Type B pancreatic cell (in vitro differentiated cells): ENCODE results near the gene ITPR2. TPM values are rescaled to one million over a fixed set of nuclear protein-coding genes. Genes with fewer than 3 reads are reported as not detected.

Source experiments
- DNase-seq: peaks from one replicate; pipeline ENCODE4 v3.0.0; 2021; ENCODE audit warnings: mixed read lengths; ENCODE audit not compliant: unreplicated experiment; ENCODE audit errors: extremely low spot score
- H3K27ac Mint-ChIP-seq: 2 replicates; pipeline ENCODE4 v1.8.0; 2021; ENCODE audit warnings: mild to moderate bottlenecking, mixed read lengths
- H3K27me3 Mint-ChIP-seq: 2 replicates; pipeline ENCODE4 v1.8.0; 2021; ENCODE audit warnings: mixed read lengths
- H3K36me3 Mint-ChIP-seq: 2 replicates; pipeline ENCODE4 v1.8.0; 2021; ENCODE audit warnings: mixed read lengths
- H3K4me1 Mint-ChIP-seq: one replicate; pipeline ENCODE4 v1.8.0; 2021; ENCODE audit warnings: mixed read lengths; ENCODE audit not compliant: unreplicated experiment
- H3K4me3 Mint-ChIP-seq: 2 replicates; pipeline ENCODE4 v1.8.0; 2021; ENCODE audit warnings: mild to moderate bottlenecking, mixed read lengths
- H3K9me3 Mint-ChIP-seq: 2 replicates; pipeline ENCODE4 v1.8.0; 2021; ENCODE audit warnings: mixed read lengths
- total RNA-seq: library from RNA; stranded (reverse); gene quantifications from 2 replicates; pipeline ENCODE4 v1.2.1, GENCODE V29; 2021; ENCODE audit warnings: low replicate concordance
- TF ChIP-seq, protein P1 (sequence below): fragments of 200-600 bp; sonication (generic); conservative IDR thresholded peaks from 2 replicates; pipeline ENCODE4 v1.5.0; 2021; ENCODE audit warnings: antibody characterized with exemption, mild to moderate bottlenecking

The ITPR2 gene
- total RNA-seq, 1 donor from 2014 or later: 33.7 TPM

DNA sequence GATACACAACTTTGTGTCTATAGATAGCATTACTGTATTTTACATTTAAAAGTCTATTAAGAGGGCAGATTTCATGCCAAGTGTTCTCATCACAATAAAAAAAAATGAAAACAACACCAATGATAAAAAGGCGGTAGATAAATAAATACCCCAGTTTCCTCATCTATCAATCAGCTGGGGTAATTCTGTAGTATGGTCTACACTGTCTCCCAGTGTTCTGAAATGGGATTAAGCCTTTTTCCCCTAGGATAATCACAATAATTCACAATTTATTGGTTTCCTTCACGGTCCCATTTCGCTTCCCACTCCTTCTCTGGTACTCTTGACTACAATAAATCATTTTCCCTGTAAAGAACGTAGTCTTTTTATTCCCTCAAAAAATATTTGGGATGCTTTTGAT, 523.4 kb downstream of the ITPR2 start:
- Mint-ChIP-seq H3K36me3 (peaks cover 5% of the 10 kb centered on the region), H3K9me3 (peaks cover 13% of the 10 kb centered on the region), H3K4me1 (no peaks in the 10 kb centered on the region), H3K27ac (no peak overlapping the region), H3K4me3 (no peak overlapping the region), H3K27me3 (no peaks in the 10 kb centered on the region)
- TF ChIP-seq, protein P1, sequence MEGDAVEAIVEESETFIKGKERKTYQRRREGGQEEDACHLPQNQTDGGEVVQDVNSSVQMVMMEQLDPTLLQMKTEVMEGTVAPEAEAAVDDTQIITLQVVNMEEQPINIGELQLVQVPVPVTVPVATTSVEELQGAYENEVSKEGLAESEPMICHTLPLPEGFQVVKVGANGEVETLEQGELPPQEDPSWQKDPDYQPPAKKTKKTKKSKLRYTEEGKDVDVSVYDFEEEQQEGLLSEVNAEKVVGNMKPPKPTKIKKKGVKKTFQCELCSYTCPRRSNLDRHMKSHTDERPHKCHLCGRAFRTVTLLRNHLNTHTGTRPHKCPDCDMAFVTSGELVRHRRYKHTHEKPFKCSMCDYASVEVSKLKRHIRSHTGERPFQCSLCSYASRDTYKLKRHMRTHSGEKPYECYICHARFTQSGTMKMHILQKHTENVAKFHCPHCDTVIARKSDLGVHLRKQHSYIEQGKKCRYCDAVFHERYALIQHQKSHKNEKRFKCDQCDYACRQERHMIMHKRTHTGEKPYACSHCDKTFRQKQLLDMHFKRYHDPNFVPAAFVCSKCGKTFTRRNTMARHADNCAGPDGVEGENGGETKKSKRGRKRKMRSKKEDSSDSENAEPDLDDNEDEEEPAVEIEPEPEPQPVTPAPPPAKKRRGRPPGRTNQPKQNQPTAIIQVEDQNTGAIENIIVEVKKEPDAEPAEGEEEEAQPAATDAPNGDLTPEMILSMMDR: no peak
- no peak for DNase-seq

DNA sequence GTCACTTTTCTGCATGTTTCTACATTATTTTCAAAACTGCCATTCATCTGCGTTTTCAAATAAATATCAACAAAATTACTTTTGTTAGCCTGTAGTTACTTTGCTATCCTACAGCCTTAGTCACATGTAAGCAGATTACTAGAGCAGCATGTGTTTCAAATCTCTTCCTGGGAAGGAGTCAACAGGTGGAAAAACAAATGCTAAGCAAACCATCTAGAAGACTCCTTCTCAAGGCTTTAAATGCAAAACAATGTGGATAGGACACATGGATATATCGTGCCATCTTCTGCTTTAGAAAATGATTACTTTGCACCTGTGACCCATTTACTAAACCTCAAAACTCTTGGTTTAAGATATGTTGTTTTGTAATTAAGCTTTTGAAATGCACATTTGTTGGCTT, 528.7 kb downstream of the ITPR2 start:
- TF ChIP-seq, protein P1: no peak
- Mint-ChIP-seq H3K36me3 (no peaks in the 10 kb centered on the region), H3K27me3 (peaks cover 3% of the 10 kb centered on the region), H3K4me1 (no peaks in the 10 kb centered on the region), H3K27ac (no peak overlapping the region), H3K4me3 (no peak overlapping the region), H3K9me3 (no peaks in the 10 kb centered on the region)
- DNase-seq: no peak

- Mint-ChIP-seq H3K27ac (no peak overlapping the region), H3K27me3 (peaks cover 8% of the 10 kb centered on the region), H3K9me3 (no peaks in the 10 kb centered on the region), H3K4me1 (no peaks in the 10 kb centered on the region), H3K36me3 (no peaks in the 10 kb centered on the region), H3K4me3 (no peak overlapping the region)
- TF ChIP-seq, protein P1: no peak
- no peak for DNase-seq
These were observed 529.6 kb downstream of the ITPR2 start for GRCh38 chr12:26303418-26303817.

DNA sequence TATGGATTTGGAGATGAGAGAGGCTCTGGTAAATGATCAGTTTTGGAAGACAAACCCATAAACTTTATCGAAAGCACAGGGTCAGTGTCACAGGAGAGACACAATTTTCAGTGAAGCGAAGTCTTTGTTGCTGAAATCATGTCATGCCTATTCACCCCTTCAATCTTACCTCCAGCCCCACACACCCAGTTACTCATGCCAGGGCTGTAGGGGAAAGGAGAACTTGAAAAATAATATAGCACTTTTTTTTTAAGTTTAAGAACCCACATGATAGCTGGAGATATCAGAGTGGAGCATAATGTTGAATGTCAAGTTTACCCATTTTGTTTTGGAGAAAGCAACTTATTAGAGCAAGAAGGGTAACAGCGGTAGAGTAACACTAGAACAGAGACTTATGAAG, 530.2 kb downstream of the ITPR2 start:
- TF ChIP-seq, protein P1: no peak
- Mint-ChIP-seq H3K36me3 (no peaks in the 10 kb centered on the region), H3K4me3 (no peak overlapping the region), H3K9me3 (no peaks in the 10 kb centered on the region), H3K27ac (no peak overlapping the region), H3K4me1 (no peaks in the 10 kb centered on the region), H3K27me3 (peaks cover 10% of the 10 kb centered on the region)
- DNase-seq: no peak

- Mint-ChIP-seq H3K4me1 (no peaks in the 10 kb centered on the region), H3K9me3 (no peaks in the 10 kb centered on the region), H3K27me3 (peaks cover 10% of the 10 kb centered on the region), H3K27ac (no peak overlapping the region), H3K36me3 (no peaks in the 10 kb centered on the region), H3K4me3 (no peak overlapping the region)
- no peak for DNase-seq
- TF ChIP-seq, protein P1: no peak
These were observed 533.2 kb downstream of the ITPR2 start for GRCh38 chr12:26299751-26300150.
